ENCODE measurements around the gene PTPRH. TPM values are rescaled to one million over a fixed set of nuclear protein-coding genes. Genes with fewer than 3 reads are reported as not detected.

PTPRH gene
- total and polyA plus RNA-seq, 8 donors, result 0.10 to 0.63 (median 0.23) TPM

GRCh38 chr19:55136399-55137102 lies 72.8 kb downstream of the PTPRH start:
- H3K4me3 ChIP-seq, result no peak overlapping the region
- ATAC-seq (no peak), DNase-seq (no peak)
- H3K9me3 ChIP-seq, result no peaks in the 10 kb centered on the region
- TF ChIP-seq CTCF (IDR thresholded peaks at IDR 0.05), result no peak
- no peak overlapping the region for H3K27ac ChIP-seq
- H3K4me1 ChIP-seq, result peaks cover 0 to 3% of the 10 kb centered on the region in 2 donors
- no peaks in the 10 kb centered on the region for H3K36me3 ChIP-seq
- H3K27me3 ChIP-seq, result peaks cover 15 to 92% of the 10 kb centered on the region in 2 donors
- intact Hi-C loops (cut with DNase I), result no loop called here

GRCh38 chr19:55134736-55135135 lies 74.6 kb downstream of the PTPRH start:
- no peaks in the 10 kb centered on the region for H3K36me3 ChIP-seq
- no peak for TF ChIP-seq CTCF (IDR thresholded peaks at IDR 0.05)
- H3K9me3 ChIP-seq, result no peaks in the 10 kb centered on the region
- no peaks in the 10 kb centered on the region for H3K4me1 ChIP-seq
- H3K27ac ChIP-seq, result no peak overlapping the region
- intact Hi-C loops (cut with DNase I), result no loop called here
- ATAC-seq, result no peak
- H3K4me3 ChIP-seq, result no peak overlapping the region
- H3K27me3 ChIP-seq, result peaks cover 9 to 90% of the 10 kb centered on the region in 2 donors
- DNase-seq, result no peak

- no peak for ATAC-seq
- intact Hi-C loops (cut with DNase I), result no loop called here
- H3K4me3 ChIP-seq, result no peak overlapping the region
- no peak overlapping the region for H3K27ac ChIP-seq
- no peaks in the 10 kb centered on the region for H3K4me1 ChIP-seq
- no peak for TF ChIP-seq CTCF (IDR thresholded peaks at IDR 0.05)
- H3K27me3 ChIP-seq, result peaks cover 9 to 90% of the 10 kb centered on the region in 2 donors
- no peaks in the 10 kb centered on the region for H3K36me3 ChIP-seq
- DNase-seq, result no peak
- no peaks in the 10 kb centered on the region for H3K9me3 ChIP-seq
These were observed 75.5 kb downstream of the PTPRH start for GRCh38 chr19:55133639-55134444.

- Histone ChIP-seq H3K36me3 (no peaks in the 10 kb centered on the region), H3K27me3 (peaks cover 9 to 79% of the 10 kb centered on the region in 2 donors), H3K4me1 (no peaks in the 10 kb centered on the region), H3K27ac (no peak overlapping the region), H3K4me3 (no peak overlapping the region), H3K9me3 (no peaks in the 10 kb centered on the region)
- no peak for TF ChIP-seq CTCF (IDR thresholded peaks at IDR 0.05)
- intact Hi-C loops (cut with DNase I), result no loop called here
- peak; percentile 34 for ATAC-seq
- no peak for DNase-seq
These were observed 76.7 kb downstream of the PTPRH start for GRCh38 chr19:55132453-55133129.

GRCh38 chr19:55131421-55131820 lies 77.9 kb downstream of the PTPRH start:
- intact Hi-C loops (cut with DNase I), result no loop called here
- H3K9me3 ChIP-seq, result no peaks in the 10 kb centered on the region
- H3K27ac ChIP-seq, result no peak overlapping the region
- no peak for DNase-seq
- peaks cover 9 to 70% of the 10 kb centered on the region in 2 donors for H3K27me3 ChIP-seq
- no peaks in the 10 kb centered on the region for H3K36me3 ChIP-seq
- no peak overlapping the region for H3K4me3 ChIP-seq
- no peaks in the 10 kb centered on the region for H3K4me1 ChIP-seq
- TF ChIP-seq CTCF (IDR thresholded peaks at IDR 0.05), result no peak
- ATAC-seq, result no peak
